ENCODE data around the gene CNN2. TPM values are rescaled to one million over a fixed set of nuclear protein-coding genes. Genes with fewer than 3 reads are reported as not detected.

The CNN2 gene
- polyA plus RNA-seq (ENCODE audit: insufficient read length in 4 of 4): 100 to 1,000 TPM; 161 to 205 (median 176) TPM

- DNase-seq (ENCODE audit: low read depth in 4 of 4, low spot score in 3 of 4): peak in 2 of 4 donors; percentile 63 to 73
These were observed at the start of gene CNN2 for GRCh38 chr19:1025960-1026782. Gene CNN2, plus strand, starts transcription at chr19:1026608. Its CDS starts 54 bp downstream, at chr19:1026662.

GRCh38 chr19:977058-977464 lies 49.3 kb upstream of the CNN2 start:
- no peak for DNase-seq (ENCODE audit: low read depth in 4 of 4, low spot score in 3 of 4)

- DNase-seq (ENCODE audit: low read depth in 4 of 4, low spot score in 3 of 4): no peak
These were observed 47.1 kb upstream of the CNN2 start for GRCh38 chr19:979318-979741.

GRCh38 chr19:980133-980998 lies 46.0 kb upstream of the CNN2 start:
- no peak for DNase-seq (ENCODE audit: low read depth in 4 of 4, low spot score in 3 of 4)

GRCh38 chr19:982567-983170 lies 43.7 kb upstream of the CNN2 start:
- peak in 1 of 4 donors; percentile 74 for DNase-seq (ENCODE audit: low read depth in 4 of 4, low spot score in 3 of 4)

- DNase-seq (ENCODE audit: low read depth in 4 of 4, low spot score in 3 of 4): peak; percentile 75 to 83 (median 81)
These were observed 42.0 kb upstream of the CNN2 start, which contains the start of gene WDR18 for GRCh38 chr19:984165-984967. Gene WDR18, plus strand, starts transcription at chr19:984345. Its CDS starts 9 bp downstream, at chr19:984354.

- no peak for DNase-seq (ENCODE audit: low read depth in 4 of 4, low spot score in 3 of 4)
These were observed 40.3 kb upstream of the CNN2 start for GRCh38 chr19:986083-986482.

GRCh38 chr19:988081-988480 lies 38.3 kb upstream of the CNN2 start:
- DNase-seq (ENCODE audit: low read depth in 4 of 4, low spot score in 3 of 4): no peak

GRCh38 chr19:988510-988909 lies 37.9 kb upstream of the CNN2 start:
- DNase-seq (ENCODE audit: low read depth in 4 of 4, low spot score in 3 of 4): no peak

- no peak for DNase-seq (ENCODE audit: low read depth in 4 of 4, low spot score in 3 of 4)
These were observed 36.9 kb upstream of the CNN2 start for GRCh38 chr19:989381-990081.

- no peak for DNase-seq (ENCODE audit: low read depth in 4 of 4, low spot score in 3 of 4)
These were observed 36.3 kb upstream of the CNN2 start for GRCh38 chr19:990119-990571.

GRCh38 chr19:990746-991145 lies 35.7 kb upstream of the CNN2 start:
- no peak for DNase-seq (ENCODE audit: low read depth in 4 of 4, low spot score in 3 of 4)

GRCh38 chr19:991174-991931 lies 35.1 kb upstream of the CNN2 start:
- no peak for DNase-seq (ENCODE audit: low read depth in 4 of 4, low spot score in 3 of 4)

GRCh38 chr19:991932-992669 lies 34.3 kb upstream of the CNN2 start:
- DNase-seq (ENCODE audit: low read depth in 4 of 4, low spot score in 3 of 4): no peak

GRCh38 chr19:992670-993055 lies 33.7 kb upstream of the CNN2 start:
- DNase-seq (ENCODE audit: low read depth in 4 of 4, low spot score in 3 of 4): no peak

- DNase-seq (ENCODE audit: low read depth in 4 of 4, low spot score in 3 of 4): no peak
These were observed 33.0 kb upstream of the CNN2 start for GRCh38 chr19:993361-993830.

GRCh38 chr19:993831-994393 lies 32.5 kb upstream of the CNN2 start:
- no peak for DNase-seq (ENCODE audit: low read depth in 4 of 4, low spot score in 3 of 4)

GRCh38 chr19:994516-994915 lies 31.9 kb upstream of the CNN2 start:
- no peak for DNase-seq (ENCODE audit: low read depth in 4 of 4, low spot score in 3 of 4)
